ENCODE results near the gene LIME1.

- TF ChIP-seq MAX (IDR thresholded peaks at IDR 0.05) (no peak), POLR2A (IDR thresholded peaks at IDR 0.05; ENCODE audit: low read length) (no peak), KDM1A (IDR thresholded peaks at IDR 0.05; ENCODE audit: low read depth) (no peak), RFX5 (IDR thresholded peaks at IDR 0.05) (no peak), PHF8 (IDR thresholded peaks at IDR 0.05; ENCODE audit: borderline replicate concordance, low read depth) (no peak), RAD21 (conservative IDR thresholded peaks at IDR 0.05 in 1 of 2, IDR thresholded peaks at IDR 0.05 in 1 of 2) (no peak), CBX8 (IDR thresholded peaks at IDR 0.05) (no peak), PBX3 (IDR thresholded peaks at IDR 0.05) (no peak), CBX2 (IDR thresholded peaks at IDR 0.05; ENCODE audit: borderline replicate concordance, low read depth) (no peak), EP300 (IDR thresholded peaks at IDR 0.05) (no peak), CHD2 (IDR thresholded peaks at IDR 0.05; ENCODE audit: low read length, partially characterized antibody) (no peak)
- TF ChIP-seq, protein P1, sequence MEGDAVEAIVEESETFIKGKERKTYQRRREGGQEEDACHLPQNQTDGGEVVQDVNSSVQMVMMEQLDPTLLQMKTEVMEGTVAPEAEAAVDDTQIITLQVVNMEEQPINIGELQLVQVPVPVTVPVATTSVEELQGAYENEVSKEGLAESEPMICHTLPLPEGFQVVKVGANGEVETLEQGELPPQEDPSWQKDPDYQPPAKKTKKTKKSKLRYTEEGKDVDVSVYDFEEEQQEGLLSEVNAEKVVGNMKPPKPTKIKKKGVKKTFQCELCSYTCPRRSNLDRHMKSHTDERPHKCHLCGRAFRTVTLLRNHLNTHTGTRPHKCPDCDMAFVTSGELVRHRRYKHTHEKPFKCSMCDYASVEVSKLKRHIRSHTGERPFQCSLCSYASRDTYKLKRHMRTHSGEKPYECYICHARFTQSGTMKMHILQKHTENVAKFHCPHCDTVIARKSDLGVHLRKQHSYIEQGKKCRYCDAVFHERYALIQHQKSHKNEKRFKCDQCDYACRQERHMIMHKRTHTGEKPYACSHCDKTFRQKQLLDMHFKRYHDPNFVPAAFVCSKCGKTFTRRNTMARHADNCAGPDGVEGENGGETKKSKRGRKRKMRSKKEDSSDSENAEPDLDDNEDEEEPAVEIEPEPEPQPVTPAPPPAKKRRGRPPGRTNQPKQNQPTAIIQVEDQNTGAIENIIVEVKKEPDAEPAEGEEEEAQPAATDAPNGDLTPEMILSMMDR (IDR thresholded peaks at IDR 0.05), result no peak
Observed at GRCh38 chr20:63782051-63782471, 45.6 kb downstream of the LIME1 start.
